Lung (tissue), 12 donors: Measurements from ENCODE around the gene PDE4C. TPM values are rescaled to one million over a fixed set of nuclear protein-coding genes. Genes with fewer than 3 reads are reported as not detected.

Experiments
- ATAC-seq: fragments of 200-7000 bp; cut with Tn5 transposase; one replicate; pipeline ENCODE4 v1.9.1; 2020; ENCODE audit warnings: moderate number of reproducible peaks; ENCODE audit not compliant: insufficient read depth, low FRiP score
- DNase-seq, 3 donors: peaks; one replicate each; pipeline ENCODE4 v3.0.0-alpha.2; 2013 to 2017
- H3K27ac ChIP-seq, 2 donors: one replicate each; pipeline ENCODE4 v1.5.1; 2013; ENCODE audit warnings: mild to moderate bottlenecking in 2 of 2, moderate library complexity in 2 of 2, control low read depth in 1 of 2, inconsistent platforms in 1 of 2, low read depth in 1 of 2, low read length in 1 of 2
- H3K27me3 ChIP-seq, 3 donors: one replicate each; pipeline ENCODE4 v1.5.1; 2013; ENCODE audit warnings: low read length in 2 of 3; ENCODE audit not compliant: control insufficient read depth in 3 of 3, insufficient read depth in 3 of 3
- H3K36me3 ChIP-seq, 4 donors: one replicate each; pipeline ENCODE4 v1.5.1; 2013; ENCODE audit warnings: low read length in 4 of 4, mild to moderate bottlenecking in 1 of 4, moderate library complexity in 1 of 4; ENCODE audit not compliant: control insufficient read depth in 4 of 4, insufficient read depth in 4 of 4
- H3K4me1 ChIP-seq, 5 donors: one replicate each; pipeline ENCODE4 v1.5.1; 2013; ENCODE audit warnings: low read length in 5 of 5, mild to moderate bottlenecking in 2 of 5, moderate library complexity in 1 of 5; ENCODE audit not compliant: control insufficient read depth in 5 of 5, insufficient read depth in 5 of 5
- H3K4me3 ChIP-seq: one replicate; pipeline ENCODE4 v1.5.1; 2013; ENCODE audit warnings: mild to moderate bottlenecking, control low read depth, moderate library complexity
- H3K9ac ChIP-seq, 2 donors: one replicate each; pipeline ENCODE4 v1.5.1; 2013; ENCODE audit warnings: low read length in 2 of 2, control low read depth in 1 of 2; ENCODE audit not compliant: insufficient read depth in 1 of 2
- H3K9me3 ChIP-seq, 4 donors: one replicate each; pipeline ENCODE4 v1.5.1; 2013; ENCODE audit warnings: low read length in 3 of 4, mild to moderate bottlenecking in 1 of 4, moderate library complexity in 1 of 4; ENCODE audit not compliant: control insufficient read depth in 4 of 4, insufficient read depth in 3 of 4
- CTCF ChIP-seq: IDR thresholded peaks from 2 replicates; pipeline ENCODE4 v1.5.1; 2012; ENCODE audit warnings: mild to moderate bottlenecking; ENCODE audit errors: control extremely low read depth, extremely low read depth
- WGBS, 2 donors: extraction: QIAGEN DNeasy Blood & Tissue Kit; methylation state at CpG; one replicate each; pipeline ENCODE4 v1.1.7; 2013; 5-methylcytosine and 5-hydroxymethylcytosine counted together
- polyA plus RNA-seq, 2 donors: library from polyadenylated mRNA; stranded (reverse); fragments of 200-250 nt; gene quantifications; one replicate each; pipeline ENCODE4 v1.2.1, GENCODE V29; 2013
- total RNA-seq, 2 donors: library from RNA; depleted of rRNA in 1 of 2; stranded (reverse); fragments of >200 nt in 1 of 2; gene quantifications; one replicate each; pipeline ENCODE4 v1.2.1, GENCODE V29; 2014 to 2021
- donor health status: control.
- donor health status: control.
- donor health status: Bipolar disorder and iron deficiency.
- donor health status: healthy.
- donor health status: DM: yes; HTN: yes; CAD: no.

The PDE4C gene
- total and polyA plus RNA-seq, 4 donors = 0.32 to 32.4 (median 4.2) TPM

- H3K9me3 ChIP-seq = peaks cover 0 to 16% (median 0%) of the 10 kb centered on the region in 4 donors
- TF ChIP-seq CTCF = no peak
- no peaks in the 10 kb centered on the region for H3K36me3 ChIP-seq
- peak; percentile 46 to 63 (median 56) for DNase-seq
- H3K4me1 ChIP-seq = peaks cover 0 to 1% (median 0%) of the 10 kb centered on the region in 5 donors
- H3K4me3 ChIP-seq = no peak overlapping the region
- H3K27me3 ChIP-seq = peaks cover 0 to 26% (median 4%) of the 10 kb centered on the region in 3 donors
- H3K9ac ChIP-seq = no peak overlapping the region
- no peak for ATAC-seq
- no peak overlapping the region for H3K27ac ChIP-seq
- WGBS, 2 donors = 14 to 18% methylated on average over 37 of the region's 37 CpGs
These were observed 7.1 kb upstream of the PDE4C start for GRCh38 chr19:18233224-18233825.

GRCh38 chr19:18232540-18233223, 6.4 kb upstream of the PDE4C start:
- DNase-seq (no peak), ATAC-seq (no peak)
- WGBS, 2 donors = 4 to 8% methylated on average over 45 to 46 of the region's 46 CpGs
- Histone ChIP-seq H3K9me3 (peaks cover 0 to 16% (median 0%) of the 10 kb centered on the region in 4 donors), H3K4me3 (no peak overlapping the region), H3K27me3 (peaks cover 0 to 26% (median 4%) of the 10 kb centered on the region in 3 donors), H3K36me3 (no peaks in the 10 kb centered on the region), H3K4me1 (peaks cover 0 to 1% (median 0%) of the 10 kb centered on the region in 5 donors), H3K27ac (no peak overlapping the region), H3K9ac (no peak overlapping the region)
- TF ChIP-seq CTCF = no peak

GRCh38 chr19:18231775-18232174, 5.5 kb upstream of the PDE4C start:
- Histone ChIP-seq H3K27me3 (peaks cover 0 to 30% (median 8%) of the 10 kb centered on the region in 3 donors), H3K4me1 (no peaks in the 10 kb centered on the region)

More at GRCh38 chr19:18231775-18232174, 5.5 kb upstream of the PDE4C start:
- ATAC-seq (no peak), DNase-seq (no peak)
- Histone ChIP-seq H3K4me3 (no peak overlapping the region), H3K36me3 (no peaks in the 10 kb centered on the region), H3K9ac (no peak overlapping the region), H3K9me3 (peaks cover 0 to 16% (median 0%) of the 10 kb centered on the region in 4 donors), H3K27ac (no peak overlapping the region)
- WGBS, 2 donors = 29 to 30% methylated on average over 4 of the region's 4 CpGs
- TF ChIP-seq CTCF = no peak
